Measurements from ENCODE around the gene LRRC52.

GRCh38 chr1:165544996-165545395, 1.2 kb downstream of the LRRC52 start:
- no peak for TF ChIP-seq CTCF (IDR thresholded peaks at IDR 0.05; ENCODE audit: low read length)
- no peak for TF ChIP-seq EZH2 (optimal IDR thresholded peaks at IDR 0.05; ENCODE audit: low read depth, low read length)
- TF ChIP-seq EZH2phosphoT487 (IDR thresholded peaks at IDR 0.05; ENCODE audit: low read length) = no peak
